Adrenal gland (tissue), 12 donors: ENCODE results near the gene S100A12. TPM values are rescaled to one million over a fixed set of nuclear protein-coding genes. Genes with fewer than 3 reads are reported as not detected.

Experiments
- DNase-seq, 7 donors: peaks; one replicate each; pipeline ENCODE4 v3.0.0-alpha.2; 2019 to 2020
- H3K27ac ChIP-seq, 5 donors: fragments of 200-600 bp; sonication (generic) in 4 of 5; 1 replicate in 3 of 5; 2 replicates in 2 of 5; pipeline versions ENCODE4 v1.5.1 to v1.8.0; 2016 to 2020; ENCODE audit warnings: mild to moderate bottlenecking in 1 of 5
- H3K27me3 ChIP-seq: fragments of 200-600 bp; 2 replicates; pipeline ENCODE4 v1.8.0; 2021
- H3K36me3 ChIP-seq, 2 donors: fragments of 200-600 bp; replicated peaks in 1 of 2; 1 replicate in 1 of 2; 2 replicates in 1 of 2; pipeline versions ENCODE4 v1.5.1 to v1.8.0; 2018 to 2022
- H3K4me1 ChIP-seq, 2 donors: fragments of 200-600 bp; replicated peaks in 1 of 2; 1 replicate in 1 of 2; 2 replicates in 1 of 2; pipeline versions ENCODE4 v1.5.1 to v1.8.0; 2018 to 2021
- H3K4me3 ChIP-seq, 4 donors: fragments of 200-600 bp; sonication (generic) in 3 of 4; one replicate each; pipeline ENCODE4 v1.5.1; 2016 to 2018
- H3K9me3 ChIP-seq, 3 donors: fragments of 200-600 bp; sonication (generic) in 1 of 3; replicated peaks in 1 of 3; 1 replicate in 2 of 3; 2 replicates in 1 of 3; pipeline versions ENCODE4 v1.5.1 to v1.8.0; 2016 to 2021
- CTCF ChIP-seq, 6 experiments: fragments of 450-650 bp in 4 of 6; fragments of 200-600 bp in 2 of 6; sonication (generic) in 1 of 6; IDR thresholded peaks; 1 replicate in 5 of 6; 2 replicates in 1 of 6; pipeline versions ENCODE4 v1.5.1 to v1.8.0; 2016 to 2021; ENCODE audit warnings: antibody characterized with exemption in 6 of 6, mild to moderate bottlenecking in 2 of 6, moderate library complexity in 1 of 6
- POLR2A ChIP-seq, 2 donors: fragments of 450-650 bp; IDR thresholded peaks; one replicate each; pipeline ENCODE4 v1.6.1; 2017; ENCODE audit warnings: antibody characterized with exemption in 2 of 2, mild to moderate bottlenecking in 2 of 2, moderate library complexity in 1 of 2
- WGBS, 4 donors: extraction: QIAGEN DNeasy Blood & Tissue Kit in 2 of 4; methylation state at CpG; one replicate each; pipeline versions ENCODE4 v1.1.5 to v1.1.7; 2013 to 2017; 5-methylcytosine and 5-hydroxymethylcytosine counted together
- intact Hi-C, 2 donors: fragments of 100-400 bp; cut with DNase I; formaldehyde crosslinking; loops; one replicate each; pipeline versions ENCODE4 v1.14.1 to v1.15.0; 2022 to 2023
- polyA plus RNA-seq, 3 donors: library from polyadenylated mRNA; stranded (reverse); fragments of 200-250 nt in 2 of 3; fragments of 350-450 nt in 1 of 3; fragmentation: Illumina TruSeq in 1 of 3; extraction: RNeasy Lipid Tissue Mini Kit (QIAGEN cat#74804) in 1 of 3; gene quantifications; one replicate each; pipeline ENCODE4 v1.2.3, GENCODE V29; 2013 to 2014
- total RNA-seq, 9 donors: library from RNA; depleted of rRNA in 4 of 9; stranded (reverse); fragments of >200 nt in 4 of 9; fragments of 120-200 nt in 1 of 9; fragmentation: NEBNext Ultra II Directional in 1 of 9; extraction: Animal tissue kit (Norgen Biotek cat#: 25700) in 1 of 9; gene quantifications; one replicate each; pipeline versions ENCODE4 v1.1.0 to v1.2.4, GENCODE V29; 2013 to 2023
- donor health status: healthy with polysubstance abuse.
- donor health status: Bipolar disorder and iron deficiency.
- donor health status: DM: yes; HTN: yes; CAD: no.
- donor health status: DM: no; HTN: no; CAD: no.
- donor health status: DM: no; HTN: no; CAD: no.
- donor health status: DM: yes; HTN: yes; CAD: no.

The S100A12 gene
- total and polyA plus RNA-seq, 12 donors, result 1.1 to 9.1 (median 2.2) TPM; not detected in 3

GRCh38 chr1:153362187-153362775 lies 13.1 kb downstream of the S100A12 start:
- no peaks in the 10 kb centered on the region for H3K9me3 ChIP-seq
- H3K4me3 ChIP-seq, result no peak overlapping the region
- no peak overlapping the region for H3K27ac ChIP-seq
- no peaks in the 10 kb centered on the region for H3K4me1 ChIP-seq
- intact Hi-C loops, result no loop called here
- WGBS, 4 donors, result 73 to 97% (median 81%) methylated on average over 2 to 3 of the region's 3 CpGs
- peak in 2 of 7 donors; percentile 10 to 14 for DNase-seq
- no peak for TF ChIP-seq POLR2A (IDR thresholded peaks at IDR 0.05)
- no peak for TF ChIP-seq CTCF (IDR thresholded peaks at IDR 0.05)
- no peaks in the 10 kb centered on the region for H3K36me3 ChIP-seq
- no peaks in the 10 kb centered on the region for H3K27me3 ChIP-seq

GRCh38 chr1:153361480-153362109 lies 13.8 kb downstream of the S100A12 start:
- intact Hi-C loops, result no loop called here
- no peak overlapping the region for H3K27ac ChIP-seq
- no peak overlapping the region for H3K4me3 ChIP-seq
- no peaks in the 10 kb centered on the region for H3K27me3 ChIP-seq
- TF ChIP-seq POLR2A (IDR thresholded peaks at IDR 0.05) (no peak), CTCF (IDR thresholded peaks at IDR 0.05) (no peak)
- WGBS, 4 donors, result 81 to 90% (median 85%) methylated on average over 3 to 4 of the region's 4 CpGs
- H3K9me3 ChIP-seq, result no peaks in the 10 kb centered on the region
- no peaks in the 10 kb centered on the region for H3K36me3 ChIP-seq
- peak in 1 of 7 donors; percentile 33 for DNase-seq
- no peaks in the 10 kb centered on the region for H3K4me1 ChIP-seq

GRCh38 chr1:153360592-153361479 lies 14.6 kb downstream of the S100A12 start:
- Histone ChIP-seq H3K4me1 (no peaks in the 10 kb centered on the region), H3K27ac (peak overlapping the region in 1 of 5 donors; percentile 40), H3K27me3 (no peaks in the 10 kb centered on the region), H3K4me3 (no peak overlapping the region), H3K36me3 (no peaks in the 10 kb centered on the region), H3K9me3 (no peaks in the 10 kb centered on the region)
- WGBS, 4 donors, result 77 to 89% (median 87%) methylated on average over 7 to 11 of the region's 11 CpGs
- intact Hi-C loops, result no loop called here
- TF ChIP-seq POLR2A (IDR thresholded peaks at IDR 0.05), result no peak
- TF ChIP-seq CTCF (IDR thresholded peaks at IDR 0.05), result no peak
- DNase-seq, result no peak

- no peaks in the 10 kb centered on the region for H3K4me1 ChIP-seq
- no peaks in the 10 kb centered on the region for H3K36me3 ChIP-seq
- H3K9me3 ChIP-seq, result no peaks in the 10 kb centered on the region
- WGBS, 4 donors, result 64 to 80% (median 69%) methylated on average over 2 of the region's 2 CpGs
- no peak for TF ChIP-seq POLR2A (IDR thresholded peaks at IDR 0.05)
- no peak for TF ChIP-seq CTCF (IDR thresholded peaks at IDR 0.05)
- intact Hi-C loops, result no loop called here
- H3K27ac ChIP-seq, result peak overlapping the region in 1 of 5 donors; percentile 40
- H3K4me3 ChIP-seq, result no peak overlapping the region
- no peaks in the 10 kb centered on the region for H3K27me3 ChIP-seq
- peak in 1 of 7 donors; percentile 37 for DNase-seq
Measured at GRCh38 chr1:153360190-153360589, 15.2 kb downstream of the S100A12 start.
